ENCODE data around the gene COG2. TPM values are rescaled to one million over a fixed set of nuclear protein-coding genes. Genes with fewer than 3 reads are reported as not detected.
"Not testable (repeated sequence)": the region's sequence is repeated elsewhere in the genome, so short reads cannot be mapped to it uniquely, and the experiment has no call there.

The COG2 gene
- total RNA-seq, 1 experiment from 2014 or later = 51.0 TPM

DNA sequence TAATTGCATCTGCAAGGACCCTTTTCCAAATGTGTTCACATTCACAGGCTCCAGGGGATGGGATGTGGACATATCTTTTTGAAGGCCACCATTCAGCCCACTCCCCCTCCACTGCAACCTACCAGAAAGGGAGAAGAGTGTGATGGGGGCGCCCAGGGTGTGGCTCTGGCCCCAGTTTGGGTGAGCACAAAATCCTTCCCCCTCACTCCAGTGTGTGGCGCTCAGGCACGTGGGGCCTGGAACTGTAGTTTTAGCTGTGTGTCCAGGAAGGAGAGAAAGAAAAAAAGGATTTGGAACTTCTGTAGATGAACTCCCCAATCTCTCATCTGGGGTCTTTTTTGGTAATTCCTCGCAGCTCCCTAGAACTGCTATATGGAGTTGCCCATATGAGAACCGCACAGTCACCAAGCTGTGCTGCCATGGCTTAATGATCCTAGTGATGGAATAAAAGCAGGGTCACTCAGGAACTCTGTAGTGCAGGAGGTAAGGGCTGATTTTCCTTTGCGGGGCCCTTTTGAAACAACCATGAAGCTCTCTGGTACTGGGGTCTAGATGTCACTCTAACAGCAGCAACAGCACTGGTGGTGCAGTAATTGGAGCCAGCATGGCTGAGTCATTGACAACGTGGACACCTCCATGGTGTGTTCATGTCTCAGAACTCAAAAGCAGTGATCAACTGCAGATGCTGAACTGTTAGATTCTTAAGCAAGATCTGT, 54.6 kb downstream of the COG2 start:
- Histone ChIP-seq H3K27ac (ENCODE audit: low read length) (no peak overlapping the region), H2AFZ (ENCODE audit: low read length) (no peak overlapping the region), H3K4me1 (ENCODE audit: insufficient read depth, low read length) (no peaks in the 10 kb centered on the region), H3K9me2 (replicated peaks; ENCODE audit: low read length) (no peaks in the 10 kb centered on the region), H4K20me1 (ENCODE audit: low read length) (no peaks in the 10 kb centered on the region), H3K36me3 (ENCODE audit: low read depth, low read length) (peaks cover 13% of the 10 kb centered on the region; the same call in 1 of the 2 replicates), H3K4me3 (ENCODE audit: low read length) (no peak overlapping the region), H3K27me3 (ENCODE audit: low read length) (no peaks in the 10 kb centered on the region), H3K79me2 (ENCODE audit: low read length) (no peaks in the 10 kb centered on the region), H3K9me3 (ENCODE audit: low read length) (no peaks in the 10 kb centered on the region), H3F3A (ENCODE audit: low read length, unreplicated experiment) (no peaks in the 10 kb centered on the region), H3K9ac (ENCODE audit: low read length) (no peak overlapping the region), H3K4me2 (ENCODE audit: low read length) (no peak overlapping the region)
- ATAC-seq (peak; percentile 30), DNase-seq (no peak)
- CTCF ChIA-PET = no interaction called here
- intact Hi-C loops (cut with micrococcal nuclease) = no loop called here
- TF ChIP-seq EZH2phosphoT487 (IDR thresholded peaks at IDR 0.05; ENCODE audit: borderline replicate concordance, low read length) (no peak), EZH2 (IDR thresholded peaks at IDR 0.05; ENCODE audit: low read length, unreplicated experiment) (no peak)
- TF ChIP-seq, protein P1, sequence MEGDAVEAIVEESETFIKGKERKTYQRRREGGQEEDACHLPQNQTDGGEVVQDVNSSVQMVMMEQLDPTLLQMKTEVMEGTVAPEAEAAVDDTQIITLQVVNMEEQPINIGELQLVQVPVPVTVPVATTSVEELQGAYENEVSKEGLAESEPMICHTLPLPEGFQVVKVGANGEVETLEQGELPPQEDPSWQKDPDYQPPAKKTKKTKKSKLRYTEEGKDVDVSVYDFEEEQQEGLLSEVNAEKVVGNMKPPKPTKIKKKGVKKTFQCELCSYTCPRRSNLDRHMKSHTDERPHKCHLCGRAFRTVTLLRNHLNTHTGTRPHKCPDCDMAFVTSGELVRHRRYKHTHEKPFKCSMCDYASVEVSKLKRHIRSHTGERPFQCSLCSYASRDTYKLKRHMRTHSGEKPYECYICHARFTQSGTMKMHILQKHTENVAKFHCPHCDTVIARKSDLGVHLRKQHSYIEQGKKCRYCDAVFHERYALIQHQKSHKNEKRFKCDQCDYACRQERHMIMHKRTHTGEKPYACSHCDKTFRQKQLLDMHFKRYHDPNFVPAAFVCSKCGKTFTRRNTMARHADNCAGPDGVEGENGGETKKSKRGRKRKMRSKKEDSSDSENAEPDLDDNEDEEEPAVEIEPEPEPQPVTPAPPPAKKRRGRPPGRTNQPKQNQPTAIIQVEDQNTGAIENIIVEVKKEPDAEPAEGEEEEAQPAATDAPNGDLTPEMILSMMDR (conservative IDR thresholded peaks at IDR 0.05; ENCODE audit: low read depth, low read length) = no peak
- BruUV-seq (replicated peaks) = no TSS peak
- POLR2A ChIA-PET (ENCODE audit: unreplicated experiment) = no interaction called here

DNA sequence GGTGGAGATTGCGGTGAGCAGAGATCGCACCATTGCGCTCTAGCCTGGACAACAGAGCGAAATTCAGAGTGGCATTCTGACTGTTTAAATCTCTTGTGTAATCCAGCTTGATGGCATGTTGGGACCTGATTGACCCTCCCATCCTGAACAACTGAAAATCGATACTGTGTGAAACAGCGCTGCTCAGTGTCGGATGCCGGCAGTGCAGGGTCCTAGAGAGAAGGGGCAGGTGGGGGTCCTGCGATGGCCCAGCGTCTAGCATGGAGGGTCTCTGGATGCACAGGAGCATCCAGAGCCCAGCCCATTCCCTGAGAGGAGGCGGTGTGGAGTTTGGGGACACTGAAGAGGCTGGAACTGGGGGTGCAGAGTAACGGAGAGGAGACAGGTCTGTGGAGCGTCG, 55.8 kb downstream of the COG2 start:
- Histone ChIP-seq H3K9me2 (replicated peaks; ENCODE audit: low read length) (no peaks in the 10 kb centered on the region), H3K36me3 (ENCODE audit: low read depth, low read length) (peaks cover 2% of the 10 kb centered on the region; the same call in 1 of the 2 replicates), H3K79me2 (ENCODE audit: low read length) (no peaks in the 10 kb centered on the region), H3K4me2 (ENCODE audit: low read length) (no peak overlapping the region), H3K9me3 (ENCODE audit: low read length) (no peaks in the 10 kb centered on the region), H2AFZ (ENCODE audit: low read length) (no peak overlapping the region), H3K27ac (ENCODE audit: low read length) (no peak overlapping the region), H3K9ac (ENCODE audit: low read length) (no peak overlapping the region), H3F3A (ENCODE audit: low read length, unreplicated experiment) (no peaks in the 10 kb centered on the region), H4K20me1 (ENCODE audit: low read length) (no peaks in the 10 kb centered on the region), H3K27me3 (ENCODE audit: low read length) (no peaks in the 10 kb centered on the region), H3K4me3 (ENCODE audit: low read length) (no peak overlapping the region), H3K4me1 (ENCODE audit: insufficient read depth, low read length) (no peaks in the 10 kb centered on the region)
- CTCF ChIA-PET = no interaction called here
- BruUV-seq (replicated peaks) = no TSS peak
- intact Hi-C loops (cut with micrococcal nuclease) = no loop called here
- DNase-seq (no peak), ATAC-seq (no peak)
- TF ChIP-seq, protein P1 (conservative IDR thresholded peaks at IDR 0.05; ENCODE audit: low read depth, low read length) = peak; percentile 29; the same call in 1 of the 2 replicates
- no peak for TF ChIP-seq EZH2 (IDR thresholded peaks at IDR 0.05; ENCODE audit: low read length, unreplicated experiment)
- TF ChIP-seq EZH2phosphoT487 (IDR thresholded peaks at IDR 0.05; ENCODE audit: borderline replicate concordance, low read length) = no peak
- POLR2A ChIA-PET (ENCODE audit: unreplicated experiment) = no interaction called here

DNA sequence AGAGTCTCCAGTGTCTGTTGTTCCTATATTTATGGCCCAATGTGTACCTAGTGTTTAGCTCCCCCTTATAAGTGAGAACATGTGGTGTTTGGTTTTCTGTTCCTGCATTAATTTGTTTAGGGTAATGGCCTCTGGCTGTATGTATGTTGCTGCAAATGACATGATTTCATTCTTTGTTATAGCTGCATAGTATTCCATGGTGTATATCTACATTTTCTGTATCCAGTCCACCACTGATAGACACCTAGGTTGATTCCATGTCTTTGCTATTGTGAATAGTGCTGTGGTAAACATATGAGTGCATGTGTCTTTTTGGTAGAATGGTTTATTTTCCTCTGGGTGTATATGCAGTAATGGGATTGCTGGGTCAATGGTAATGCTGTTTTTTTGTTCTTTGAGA, 56.7 kb downstream of the COG2 start:
- H3K79me2 ChIP-seq (ENCODE audit: low read length); CTCF ChIA-PET; ATAC-seq; H3K9me2 ChIP-seq (replicated peaks; ENCODE audit: low read length); BruUV-seq (replicated peaks); H3K4me3 ChIP-seq (ENCODE audit: low read length); H2AFZ ChIP-seq (ENCODE audit: low read length); POLR2A ChIA-PET (ENCODE audit: unreplicated experiment); H3K27ac ChIP-seq (ENCODE audit: low read length); DNase-seq; H3K4me2 ChIP-seq (ENCODE audit: low read length); H4K20me1 ChIP-seq (ENCODE audit: low read length); H3K4me1 ChIP-seq (ENCODE audit: insufficient read depth, low read length); H3K27me3 ChIP-seq (ENCODE audit: low read length); intact Hi-C loops (cut with micrococcal nuclease); H3K9me3 ChIP-seq (ENCODE audit: low read length); H3K36me3 ChIP-seq (ENCODE audit: low read depth, low read length); H3K9ac ChIP-seq (ENCODE audit: low read length); H3F3A ChIP-seq (ENCODE audit: low read length, unreplicated experiment): not testable (repeated sequence)
